ENCODE results near the gene ZNF100. TPM values are rescaled to one million over a fixed set of nuclear protein-coding genes. Genes with fewer than 3 reads are reported as not detected.

Gene ZNF100
- total and polyA plus RNA-seq, 2 donors (not counting 1 experiment from before 2014, with no cell fraction given), result 2.3 to 2.4 TPM

- TF ChIP-seq CTCF (conservative IDR thresholded peaks at IDR 0.05 in 1 of 2, IDR thresholded peaks at IDR 0.05 in 1 of 2; ENCODE audit: low read depth in 1 of 2, low read length in 2 of 2), result no peak
- no peak for TF ChIP-seq EZH2 (IDR thresholded peaks at IDR 0.05; ENCODE audit: low read length, missing control alignments)
- H3K27me3 ChIP-seq (ENCODE audit: control insufficient read depth, insufficient read depth, low read length), result no peaks in the 10 kb centered on the region
- no peaks in the 10 kb centered on the region for H3K79me2 ChIP-seq (ENCODE audit: control insufficient read depth, insufficient read depth, low read length)
- H3K4me3 ChIP-seq (replicated peaks in 1 of 4; ENCODE audit: control extremely low read depth in 1 of 4, insufficient read depth in 1 of 4, low read depth in 3 of 4, low read length in 4 of 4), result no peak overlapping the region
- DNase-seq (ENCODE audit: low read depth in 2 of 2), result peak; percentile 39 to 59
- no peak overlapping the region for H3K9ac ChIP-seq (ENCODE audit: insufficient read depth, low read length)
- H3K27ac ChIP-seq (ENCODE audit: insufficient read depth, low read length), result no peak overlapping the region
- H4K20me1 ChIP-seq (ENCODE audit: control insufficient read depth, extremely low read depth, insufficient read depth, low read length), result no peaks in the 10 kb centered on the region
- H3K4me2 ChIP-seq (ENCODE audit: extremely low read depth, insufficient read depth, low read length), result no peak overlapping the region
- H3K9me3 ChIP-seq (ENCODE audit: control insufficient read depth, insufficient read depth, low read depth, low read length), result no peaks in the 10 kb centered on the region
- no peak overlapping the region for H2AFZ ChIP-seq (ENCODE audit: low read length)
- H3K4me1 ChIP-seq (ENCODE audit: control insufficient read depth, extremely low read depth, insufficient read depth, low read length), result no peaks in the 10 kb centered on the region
- no peaks in the 10 kb centered on the region for H3K36me3 ChIP-seq (ENCODE audit: control insufficient read depth, insufficient read depth, low read length)
These were observed 16.0 kb downstream of the ZNF100 start for GRCh38 chr19:21751384-21751783.

DNA sequence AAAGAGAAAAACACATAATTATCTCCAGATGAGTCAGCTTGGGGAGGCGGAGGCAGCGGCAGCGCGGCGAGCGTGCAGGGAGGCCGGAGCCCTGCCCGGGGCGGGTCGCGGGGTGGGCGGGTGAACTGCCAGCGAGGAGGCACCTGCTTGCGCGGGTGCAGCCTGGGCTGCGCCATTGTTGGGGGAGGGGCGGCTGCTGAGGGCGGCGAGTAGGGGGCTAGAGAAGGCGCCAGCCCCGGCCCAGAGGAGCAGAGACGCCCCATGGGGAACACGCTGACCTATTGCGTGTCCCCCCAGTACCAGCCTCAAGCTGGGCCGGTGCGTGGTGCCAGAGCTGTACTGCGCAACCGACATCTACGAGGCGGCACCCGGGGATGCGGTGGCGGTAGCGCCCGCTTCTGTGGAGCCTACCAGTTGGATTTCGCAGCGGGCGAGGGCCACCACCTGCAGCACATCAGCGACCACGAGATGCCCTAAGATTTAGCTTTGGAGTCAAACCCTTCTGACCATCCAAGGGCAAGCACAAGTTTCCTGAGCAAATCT is 16.7 kb downstream of the ZNF100 start:
- Histone ChIP-seq H2AFZ (ENCODE audit: low read length) (no peak overlapping the region), H3K4me1 (ENCODE audit: control insufficient read depth, extremely low read depth, insufficient read depth, low read length) (no peaks in the 10 kb centered on the region), H3K9me3 (ENCODE audit: control insufficient read depth, insufficient read depth, low read depth, low read length) (no peaks in the 10 kb centered on the region), H3K9ac (ENCODE audit: insufficient read depth, low read length) (no peak overlapping the region), H3K27me3 (ENCODE audit: control insufficient read depth, insufficient read depth, low read length) (no peaks in the 10 kb centered on the region), H3K27ac (ENCODE audit: insufficient read depth, low read length) (no peak overlapping the region), H3K4me2 (ENCODE audit: extremely low read depth, insufficient read depth, low read length) (no peak overlapping the region), H4K20me1 (ENCODE audit: control insufficient read depth, extremely low read depth, insufficient read depth, low read length) (no peaks in the 10 kb centered on the region), H3K4me3 (replicated peaks in 1 of 4; ENCODE audit: control extremely low read depth in 1 of 4, insufficient read depth in 1 of 4, low read depth in 3 of 4, low read length in 4 of 4) (no peak overlapping the region), H3K36me3 (ENCODE audit: control insufficient read depth, insufficient read depth, low read length) (no peaks in the 10 kb centered on the region), H3K79me2 (ENCODE audit: control insufficient read depth, insufficient read depth, low read length) (no peaks in the 10 kb centered on the region)
- TF ChIP-seq CTCF (conservative IDR thresholded peaks at IDR 0.05 in 1 of 2, IDR thresholded peaks at IDR 0.05 in 1 of 2; ENCODE audit: low read depth in 1 of 2, low read length in 2 of 2) (no peak), EZH2 (IDR thresholded peaks at IDR 0.05; ENCODE audit: low read length, missing control alignments) (no peak)
- no peak for DNase-seq (ENCODE audit: low read depth in 2 of 2)

GRCh38 chr19:21749090-21749489 is 18.3 kb downstream of the ZNF100 start:
- TF ChIP-seq EZH2 (IDR thresholded peaks at IDR 0.05; ENCODE audit: low read length, missing control alignments) (no peak), CTCF (conservative IDR thresholded peaks at IDR 0.05 in 1 of 2, IDR thresholded peaks at IDR 0.05 in 1 of 2; ENCODE audit: low read depth in 1 of 2, low read length in 2 of 2) (no peak)
- no peaks in the 10 kb centered on the region for H3K9me3 ChIP-seq (ENCODE audit: control insufficient read depth, insufficient read depth, low read depth, low read length)
- DNase-seq (ENCODE audit: low read depth in 2 of 2), result peak in 1 of 2 donors; percentile 67
- no peak overlapping the region for H2AFZ ChIP-seq (ENCODE audit: low read length)
- H3K9ac ChIP-seq (ENCODE audit: insufficient read depth, low read length), result no peak overlapping the region
- no peaks in the 10 kb centered on the region for H4K20me1 ChIP-seq (ENCODE audit: control insufficient read depth, extremely low read depth, insufficient read depth, low read length)
- H3K27ac ChIP-seq (ENCODE audit: insufficient read depth, low read length), result no peak overlapping the region
- no peaks in the 10 kb centered on the region for H3K27me3 ChIP-seq (ENCODE audit: control insufficient read depth, insufficient read depth, low read length)
- H3K4me3 ChIP-seq (replicated peaks in 1 of 4; ENCODE audit: control extremely low read depth in 1 of 4, insufficient read depth in 1 of 4, low read depth in 3 of 4, low read length in 4 of 4), result no peak overlapping the region
- H3K79me2 ChIP-seq (ENCODE audit: control insufficient read depth, insufficient read depth, low read length), result no peaks in the 10 kb centered on the region
- H3K4me2 ChIP-seq (ENCODE audit: extremely low read depth, insufficient read depth, low read length), result no peak overlapping the region
- no peaks in the 10 kb centered on the region for H3K4me1 ChIP-seq (ENCODE audit: control insufficient read depth, extremely low read depth, insufficient read depth, low read length)
- H3K36me3 ChIP-seq (ENCODE audit: control insufficient read depth, insufficient read depth, low read length), result no peaks in the 10 kb centered on the region

Data from fibroblast of lung (primary cell).